Measurements from ENCODE around the gene MBD3.

The MBD3 gene

GRCh38 chr19:1633269-1633826 lies 40.7 kb upstream of the MBD3 start:
- DNase-seq (ENCODE audit: low read depth): no peak
- TF ChIP-seq MAX (IDR thresholded peaks at IDR 0.05; ENCODE audit: low read depth, low read length): no peak
- TF ChIP-seq CTCF (IDR thresholded peaks at IDR 0.05; ENCODE audit: low read depth, low read length): no peak
- no peak for TF ChIP-seq POLR2A (IDR thresholded peaks at IDR 0.05; ENCODE audit: extremely low read depth, insufficient read length)
- no peak for TF ChIP-seq MYC (IDR thresholded peaks at IDR 0.05; ENCODE audit: low read depth, low read length)
- no peak overlapping the region for H3K4me3 ChIP-seq (ENCODE audit: low read depth, low read length)

DNA sequence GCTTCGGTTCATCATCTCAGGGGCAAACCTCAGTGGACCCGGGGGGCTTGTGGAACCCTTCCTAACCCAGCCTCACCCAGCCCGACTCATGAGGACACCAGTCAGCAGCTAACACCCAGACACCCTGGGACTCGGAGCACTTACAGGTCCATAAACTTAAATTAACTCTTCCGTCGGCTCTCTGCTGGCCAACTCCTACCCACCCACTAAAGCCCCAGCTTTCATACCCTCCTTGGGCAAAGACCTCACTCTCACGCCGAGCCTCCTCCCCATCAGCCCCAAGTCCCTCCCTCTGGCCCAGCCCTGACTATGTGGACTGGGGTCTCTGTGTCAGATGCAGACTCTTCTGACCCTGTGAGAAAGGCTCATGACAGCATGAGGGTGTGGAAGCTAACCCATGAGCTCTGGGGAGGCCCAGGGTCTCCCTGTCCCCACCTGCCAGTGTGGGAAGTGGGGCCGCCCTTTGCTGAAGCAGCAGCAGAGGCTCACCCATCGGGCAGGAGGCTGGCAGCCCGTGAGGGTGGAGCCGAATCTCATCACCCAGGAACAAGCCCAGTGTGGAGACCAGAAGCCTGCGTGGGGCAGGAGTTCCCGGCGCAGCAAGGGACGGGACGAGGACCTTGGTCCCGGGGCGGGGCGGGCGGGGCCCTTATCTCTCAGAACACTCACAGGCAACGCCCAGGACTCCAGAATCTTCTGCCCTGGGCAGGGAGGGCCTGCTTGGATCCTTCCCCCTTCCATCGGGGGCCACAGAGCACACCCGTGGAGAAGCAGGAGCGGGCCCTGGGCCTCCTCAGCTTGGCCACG lies 40.0 kb upstream of the MBD3 start:
- TF ChIP-seq MAX (IDR thresholded peaks at IDR 0.05; ENCODE audit: low read depth, low read length): no peak
- no peak for TF ChIP-seq MYC (IDR thresholded peaks at IDR 0.05; ENCODE audit: low read depth, low read length)
- no peak for TF ChIP-seq POLR2A (IDR thresholded peaks at IDR 0.05; ENCODE audit: extremely low read depth, insufficient read length)
- TF ChIP-seq CTCF (IDR thresholded peaks at IDR 0.05; ENCODE audit: low read depth, low read length): no peak
- no peak for DNase-seq (ENCODE audit: low read depth)
- H3K4me3 ChIP-seq (ENCODE audit: low read depth, low read length): no peak overlapping the region

GRCh38 chr19:1631557-1632100 lies 39.0 kb upstream of the MBD3 start:
- H3K4me3 ChIP-seq (ENCODE audit: low read depth, low read length): no peak overlapping the region
- no peak for TF ChIP-seq MAX (IDR thresholded peaks at IDR 0.05; ENCODE audit: low read depth, low read length)
- no peak for TF ChIP-seq MYC (IDR thresholded peaks at IDR 0.05; ENCODE audit: low read depth, low read length)
- TF ChIP-seq CTCF (IDR thresholded peaks at IDR 0.05; ENCODE audit: low read depth, low read length): no peak
- no peak for TF ChIP-seq POLR2A (IDR thresholded peaks at IDR 0.05; ENCODE audit: extremely low read depth, insufficient read length)
- DNase-seq (ENCODE audit: low read depth): no peak

DNA sequence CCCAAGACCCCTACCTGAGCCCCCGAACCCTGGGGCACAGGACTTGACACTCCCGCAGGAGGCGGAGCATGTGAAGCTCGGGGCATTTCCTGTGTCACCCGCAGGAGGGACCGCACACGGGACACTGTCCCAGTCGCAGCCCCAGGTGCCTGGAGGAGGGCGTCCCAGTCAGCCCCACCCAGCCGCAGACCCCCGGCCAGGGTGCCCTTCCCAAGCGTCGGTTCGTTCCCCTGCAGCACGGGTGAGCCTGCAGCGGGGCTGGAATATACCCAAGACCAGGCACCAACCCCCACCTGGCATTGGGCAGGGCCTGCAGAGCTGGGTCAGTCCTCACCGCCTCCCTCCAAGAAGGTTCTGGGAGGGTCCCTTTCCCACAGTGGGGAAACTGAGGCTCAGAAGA lies 38.1 kb upstream of the MBD3 start:
- TF ChIP-seq CTCF (IDR thresholded peaks at IDR 0.05; ENCODE audit: low read depth, low read length): no peak
- TF ChIP-seq MAX (IDR thresholded peaks at IDR 0.05; ENCODE audit: low read depth, low read length): no peak
- TF ChIP-seq POLR2A (IDR thresholded peaks at IDR 0.05; ENCODE audit: extremely low read depth, insufficient read length): no peak
- TF ChIP-seq MYC (IDR thresholded peaks at IDR 0.05; ENCODE audit: low read depth, low read length): no peak
- DNase-seq (ENCODE audit: low read depth): no peak
- H3K4me3 ChIP-seq (ENCODE audit: low read depth, low read length): no peak overlapping the region

- H3K4me3 ChIP-seq (ENCODE audit: low read depth, low read length): no peak overlapping the region
- TF ChIP-seq POLR2A (IDR thresholded peaks at IDR 0.05; ENCODE audit: extremely low read depth, insufficient read length) (no peak), MAX (IDR thresholded peaks at IDR 0.05; ENCODE audit: low read depth, low read length) (no peak), MYC (IDR thresholded peaks at IDR 0.05; ENCODE audit: low read depth, low read length) (no peak), CTCF (IDR thresholded peaks at IDR 0.05; ENCODE audit: low read depth, low read length) (no peak)
- DNase-seq (ENCODE audit: low read depth): no peak
Measured at GRCh38 chr19:1630012-1630411, 37.3 kb upstream of the MBD3 start.

All from NB4 (cell line).